ENCODE data around the gene NSL1.
A peak's percentile ranks its signal among the peaks of the same experiment; 100 is the strongest.
"Not testable (repeated sequence)": the region's sequence is repeated elsewhere in the genome, so short reads cannot be mapped to it uniquely, and the experiment has no call there.

The NSL1 gene, protein sequence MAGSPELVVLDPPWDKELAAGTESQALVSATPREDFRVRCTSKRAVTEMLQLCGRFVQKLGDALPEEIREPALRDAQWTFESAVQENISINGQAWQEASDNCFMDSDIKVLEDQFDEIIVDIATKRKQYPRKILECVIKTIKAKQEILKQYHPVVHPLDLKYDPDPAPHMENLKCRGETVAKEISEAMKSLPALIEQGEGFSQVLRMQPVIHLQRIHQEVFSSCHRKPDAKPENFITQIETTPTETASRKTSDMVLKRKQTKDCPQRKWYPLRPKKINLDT

DNA sequence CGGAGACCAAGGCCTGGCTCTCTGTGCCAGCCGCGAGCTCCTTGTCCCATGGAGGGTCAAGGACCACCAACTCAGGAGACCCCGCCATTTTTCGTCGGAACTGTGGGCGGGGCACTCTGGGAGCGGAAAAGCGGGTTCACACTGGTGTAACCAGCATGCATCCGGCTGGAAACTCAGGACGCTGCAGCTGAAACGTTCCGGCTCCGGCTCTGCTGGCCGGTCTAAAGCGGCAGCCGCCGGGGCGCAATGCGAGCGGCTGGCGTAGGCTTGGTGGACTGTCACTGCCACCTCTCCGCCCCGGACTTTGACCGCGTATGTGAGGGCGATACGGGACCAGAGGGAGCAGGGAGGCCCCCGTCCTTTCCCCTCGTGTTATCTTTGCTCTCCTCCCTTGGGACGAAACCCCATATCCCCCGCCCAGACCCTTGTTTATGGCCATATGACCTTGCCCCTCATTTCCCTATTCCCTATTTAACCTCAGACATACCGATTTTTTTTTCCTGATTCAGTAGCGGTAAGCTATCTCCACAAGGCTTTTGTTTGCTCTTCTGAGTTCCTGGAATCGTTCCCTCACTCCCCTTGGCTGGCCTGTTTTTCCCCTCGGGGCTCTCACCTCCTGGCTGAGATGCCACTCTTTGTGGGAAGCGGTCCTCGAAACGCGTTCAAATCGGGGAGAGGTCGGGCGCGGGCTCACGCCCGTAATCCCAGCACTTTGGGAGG lies at the start of gene NSL1, which contains the start of gene TATDN3:
TSS of gene NSL1 (minus strand) at position 102 of the 720 bp plus-strand sequence. CDS start at position 88, 14 bp downstream.
TSS of gene TATDN3 (plus strand) at position 219 of the 720 bp plus-strand sequence. CDS start at position 247, 28 bp downstream.
- TF ChIP-seq, protein P1, sequence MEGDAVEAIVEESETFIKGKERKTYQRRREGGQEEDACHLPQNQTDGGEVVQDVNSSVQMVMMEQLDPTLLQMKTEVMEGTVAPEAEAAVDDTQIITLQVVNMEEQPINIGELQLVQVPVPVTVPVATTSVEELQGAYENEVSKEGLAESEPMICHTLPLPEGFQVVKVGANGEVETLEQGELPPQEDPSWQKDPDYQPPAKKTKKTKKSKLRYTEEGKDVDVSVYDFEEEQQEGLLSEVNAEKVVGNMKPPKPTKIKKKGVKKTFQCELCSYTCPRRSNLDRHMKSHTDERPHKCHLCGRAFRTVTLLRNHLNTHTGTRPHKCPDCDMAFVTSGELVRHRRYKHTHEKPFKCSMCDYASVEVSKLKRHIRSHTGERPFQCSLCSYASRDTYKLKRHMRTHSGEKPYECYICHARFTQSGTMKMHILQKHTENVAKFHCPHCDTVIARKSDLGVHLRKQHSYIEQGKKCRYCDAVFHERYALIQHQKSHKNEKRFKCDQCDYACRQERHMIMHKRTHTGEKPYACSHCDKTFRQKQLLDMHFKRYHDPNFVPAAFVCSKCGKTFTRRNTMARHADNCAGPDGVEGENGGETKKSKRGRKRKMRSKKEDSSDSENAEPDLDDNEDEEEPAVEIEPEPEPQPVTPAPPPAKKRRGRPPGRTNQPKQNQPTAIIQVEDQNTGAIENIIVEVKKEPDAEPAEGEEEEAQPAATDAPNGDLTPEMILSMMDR (IDR thresholded peaks at IDR 0.05; ENCODE audit: insufficient read depth, low read depth, low read length, missing control alignments), result no peak
- peak; percentile 94 for DNase-seq (ENCODE audit: low read depth)
- peak within 1 kb of the TSS; percentile 91 for H3K4me3 ChIP-seq (ENCODE audit: low read length)

DNA sequence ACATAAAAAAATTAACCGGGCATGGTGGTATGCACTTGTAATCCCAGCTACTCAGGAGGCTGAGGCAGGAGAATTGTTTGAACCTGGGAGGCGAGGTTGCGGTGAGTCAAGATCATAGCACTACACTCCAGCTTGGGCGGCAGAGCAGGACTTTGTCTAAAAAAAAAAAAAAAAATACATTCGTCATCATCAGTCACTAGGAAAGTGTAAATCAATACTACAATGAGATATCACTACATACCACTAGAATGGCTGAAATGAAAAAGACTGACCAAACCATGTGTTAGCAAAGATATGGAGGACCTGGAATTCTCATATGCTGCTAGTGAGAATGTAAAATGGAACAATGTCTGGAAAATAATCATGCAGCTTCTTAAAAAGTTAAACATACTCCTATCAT lies 46.6 kb upstream of the NSL1 start:
- TF ChIP-seq, protein P1 (IDR thresholded peaks at IDR 0.05; ENCODE audit: insufficient read depth, low read depth, low read length, missing control alignments), result no peak
- no peak overlapping the region for H3K4me3 ChIP-seq (ENCODE audit: low read length)
- DNase-seq (ENCODE audit: low read depth), result peak; percentile 14

DNA sequence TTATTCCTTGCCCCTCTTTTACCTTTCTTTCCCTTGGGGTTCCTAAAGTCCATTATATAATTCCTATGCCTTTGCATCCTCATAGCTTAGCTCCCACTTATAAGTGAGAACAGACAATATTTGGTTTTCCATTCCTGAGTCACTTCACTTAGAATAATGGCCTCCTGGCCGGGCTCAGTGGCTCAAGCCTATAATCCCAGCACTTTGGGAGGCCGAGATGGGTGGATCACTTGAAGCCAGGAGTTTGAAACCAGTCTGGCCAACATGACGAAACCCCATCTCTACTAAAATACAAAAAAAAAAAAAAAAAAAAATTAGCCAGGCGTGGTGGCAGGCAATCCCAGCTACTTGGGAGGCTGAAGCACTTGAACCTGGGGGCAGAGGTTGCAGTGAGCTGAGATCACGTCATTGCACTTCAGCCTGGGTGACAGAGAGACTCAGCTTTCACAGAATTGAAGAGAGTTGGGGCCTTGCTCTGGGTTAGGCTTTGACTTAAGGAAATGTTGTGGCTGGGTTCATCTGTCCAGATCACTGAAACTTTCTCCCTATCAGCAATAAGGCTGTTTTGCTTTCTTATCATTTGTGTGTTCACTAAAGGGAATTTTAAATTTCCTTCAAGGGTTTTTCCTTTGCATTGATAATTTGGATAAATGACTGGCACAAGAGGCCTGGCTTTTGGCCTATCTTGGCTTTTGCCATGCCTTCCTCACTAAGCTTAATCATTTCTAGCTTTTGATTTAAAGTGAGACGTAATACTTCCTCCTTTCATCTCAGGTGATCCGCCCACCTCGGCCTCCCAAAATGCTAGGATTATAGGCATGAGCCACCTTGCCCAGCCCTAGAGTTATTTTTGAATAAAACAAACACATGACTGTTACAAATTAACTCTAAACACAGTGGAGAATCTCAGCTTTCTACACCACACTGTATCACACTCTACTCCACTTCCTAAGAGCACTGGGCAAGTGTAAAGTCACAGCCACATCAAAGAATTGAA lies 41.9 kb upstream of the NSL1 start:
- DNase-seq (ENCODE audit: low read depth), result peak; percentile 2
- not testable (repeated sequence) for H3K4me3 ChIP-seq (ENCODE audit: low read length)

DNA sequence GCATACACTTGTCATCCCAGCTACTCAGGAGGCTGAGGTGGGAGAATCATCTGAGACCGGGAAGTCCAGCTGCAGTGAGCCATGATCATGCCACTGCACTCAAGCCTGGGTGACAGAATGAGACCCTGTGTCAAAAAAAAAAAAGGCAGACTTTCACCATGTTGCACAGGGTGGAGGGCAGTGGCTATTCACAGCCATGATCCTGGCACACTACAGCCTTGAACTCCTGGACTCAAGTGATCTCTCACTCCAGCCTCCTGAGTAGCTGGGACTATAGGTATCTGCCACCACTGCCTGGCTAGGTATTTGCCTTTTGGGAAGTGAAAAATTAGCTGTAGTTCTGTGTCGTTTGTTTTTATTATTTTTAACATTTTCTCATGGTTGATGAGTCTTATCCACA lies 36.8 kb upstream of the NSL1 start:
- DNase-seq (ENCODE audit: low read depth), result no peak
- no peak overlapping the region for H3K4me3 ChIP-seq (ENCODE audit: low read length)
- TF ChIP-seq, protein P1 (IDR thresholded peaks at IDR 0.05; ENCODE audit: insufficient read depth, low read depth, low read length, missing control alignments), result no peak

DNA sequence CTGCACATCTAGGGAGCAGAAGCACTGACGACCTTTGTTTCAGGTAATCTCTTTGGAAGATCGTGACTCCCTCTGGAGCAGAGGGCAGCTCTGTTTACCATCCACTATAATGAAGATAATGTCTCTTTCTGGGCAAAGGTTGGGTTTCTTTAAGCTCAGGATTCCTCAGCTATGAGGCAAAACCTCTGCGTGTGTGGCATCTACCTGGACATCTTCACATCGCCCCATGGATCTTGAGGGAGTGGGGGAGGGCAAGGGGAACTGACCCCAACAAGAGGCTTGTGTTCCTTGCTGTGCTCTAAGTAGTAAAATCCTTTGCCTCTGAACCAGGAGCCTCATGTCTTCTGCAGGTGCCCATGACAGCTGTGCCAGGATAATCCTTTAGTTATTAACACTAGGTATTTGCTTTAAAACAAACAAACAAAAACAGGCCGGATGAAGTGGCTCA lies 36.3 kb upstream of the NSL1 start:
- no peak for DNase-seq (ENCODE audit: low read depth)
- TF ChIP-seq, protein P1 (IDR thresholded peaks at IDR 0.05; ENCODE audit: insufficient read depth, low read depth, low read length, missing control alignments), result no peak
- no peak overlapping the region for H3K4me3 ChIP-seq (ENCODE audit: low read length)

DNA sequence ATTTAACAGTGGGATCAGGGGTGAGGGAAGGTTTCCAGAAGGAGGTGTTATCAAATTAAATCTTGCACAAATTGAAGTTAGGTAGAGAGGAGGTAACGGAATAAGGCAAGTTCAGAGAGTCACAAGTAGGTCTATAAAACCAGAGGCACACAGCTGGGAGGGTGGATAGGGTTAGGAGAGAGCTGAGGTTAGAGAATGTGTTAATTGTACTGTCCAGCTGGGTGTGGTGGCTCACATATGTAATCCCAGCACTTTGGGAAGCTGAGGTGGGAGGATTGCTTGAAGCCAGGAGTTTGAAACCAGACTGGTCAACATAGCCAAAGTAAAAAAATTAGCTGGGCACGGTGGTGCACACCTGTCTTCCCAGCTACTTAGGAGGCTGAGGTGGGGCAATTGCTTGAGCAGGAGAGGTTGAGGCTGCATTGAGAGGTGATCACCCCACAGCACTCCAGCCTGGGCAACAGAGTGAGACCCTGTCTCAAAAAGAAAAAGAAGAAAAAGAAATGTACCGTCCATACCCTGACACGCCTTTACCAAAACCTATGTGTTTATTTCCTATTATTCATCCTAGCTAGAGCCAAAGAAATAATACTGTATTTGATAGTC lies 35.7 kb upstream of the NSL1 start:
- no peak overlapping the region for H3K4me3 ChIP-seq (ENCODE audit: low read length)
- TF ChIP-seq, protein P1 (IDR thresholded peaks at IDR 0.05; ENCODE audit: insufficient read depth, low read depth, low read length, missing control alignments), result no peak

More for the DNA sequence above, 35.7 kb upstream of the NSL1 start:
- DNase-seq (ENCODE audit: low read depth), result no peak
